IMR-90 (cell line): ENCODE measurements around the gene COL8A1. TPM values are rescaled to one million over a fixed set of nuclear protein-coding genes. Genes with fewer than 3 reads are reported as not detected.

Source experiments
- ATAC-seq: fragments of 200-7000 bp; cut with Tn5 transposase; 2 replicates; pipeline ENCODE4 v1.9.1; 2020; ENCODE audit warnings: low read depth, mild to moderate bottlenecking, moderate library complexity
- BruUV-seq: library from RNA; stranded (reverse); fragments of 400-500 nt; replicated peaks from 2 replicates; lab custom pipeline; 2021; lab: Mats Ljungman, UMichigan
- CTCF ChIA-PET: fragments of 300-600 bp; formaldehyde crosslinking; extraction: SDS; loops from one replicate; lab custom pipeline; 2021; ENCODE audit warnings: antibody characterized with exemption; lab: Yijun Ruan, JAX
- POLR2A ChIA-PET: fragments of 300-600 bp; sonication (Branson Sonifier 250); formaldehyde crosslinking; loops from one replicate; lab custom pipeline; 2022; ENCODE audit warnings: antibody characterized with exemption; ENCODE audit not compliant: unreplicated experiment; lab: Charles Lee
- DNase-seq: peaks from one replicate; pipeline ENCODE4 v3.0.0; 2013
- H2AFZ ChIP-seq: replicated peaks from 2 replicates; pipeline ENCODE3; 2013; ENCODE audit warnings: low read length, mild to moderate bottlenecking; ENCODE audit not compliant: poor library complexity
- H2AK5ac ChIP-seq: 2 replicates; pipeline ENCODE4 v1.6.1; 2013; ENCODE audit warnings: low read depth, low read length, inconsistent platforms
- H2AK9ac ChIP-seq: replicated peaks from 2 replicates; pipeline ENCODE3; 2013; ENCODE audit warnings: mild to moderate bottlenecking, low read depth, low read length, moderate library complexity; ENCODE audit not compliant: poor library complexity
- H2BK120ac ChIP-seq: 2 replicates; pipeline ENCODE4 v1.6.1; 2013; ENCODE audit warnings: low read depth, low read length, inconsistent platforms
- H2BK15ac ChIP-seq: 3 replicates; pipeline ENCODE4 v1.6.1; 2013; ENCODE audit warnings: low read depth, low read length, inconsistent platforms
- H2BK20ac ChIP-seq: 2 replicates; pipeline ENCODE4 v1.6.1; 2013; ENCODE audit warnings: low read depth, mild to moderate bottlenecking, inconsistent platforms, low read length, moderate library complexity
- H2BK5ac ChIP-seq: 2 replicates; pipeline ENCODE4 v1.6.1; 2013; ENCODE audit warnings: mild to moderate bottlenecking, low read depth, low read length, inconsistent platforms; ENCODE audit not compliant: poor library complexity, severe bottlenecking
- H3K14ac ChIP-seq: replicated peaks from 2 replicates; pipeline ENCODE4 v1.6.1; 2013; ENCODE audit warnings: low read depth, low read length, inconsistent platforms
- H3K18ac ChIP-seq: 2 replicates; pipeline ENCODE4 v1.6.1; 2013; ENCODE audit warnings: low read depth, low read length, control low read depth
- H3K23ac ChIP-seq: 2 replicates; pipeline ENCODE4 v1.6.1; 2013; ENCODE audit warnings: low read depth, low read length, inconsistent platforms
- H3K27ac ChIP-seq: 2 replicates; pipeline ENCODE4 v1.5.1; 2013; ENCODE audit warnings: mild to moderate bottlenecking, control low read depth, low read length; ENCODE audit not compliant: insufficient read depth
- H3K27me3 ChIP-seq: 2 replicates; pipeline ENCODE4 v1.6.1; 2013; ENCODE audit warnings: low read length; ENCODE audit not compliant: control insufficient read depth, insufficient read depth
- H3K36me3 ChIP-seq: 2 replicates; pipeline ENCODE4 v1.6.1; 2013; ENCODE audit warnings: low read length, mixed read lengths; ENCODE audit not compliant: control insufficient read depth, insufficient read depth
- H3K4ac ChIP-seq: 2 replicates; pipeline ENCODE4 v1.6.1; 2013; ENCODE audit warnings: low read depth, low read length, inconsistent platforms
- H3K4me1 ChIP-seq: 2 replicates; pipeline ENCODE4 v1.6.1; 2013; ENCODE audit warnings: low read length, mixed read lengths; ENCODE audit not compliant: control insufficient read depth, insufficient read depth
- H3K4me2 ChIP-seq: 2 replicates; pipeline ENCODE4 v1.6.1; 2013; ENCODE audit warnings: low read depth, mild to moderate bottlenecking, control low read depth, low read length, moderate library complexity
- H3K4me3 ChIP-seq: 2 replicates; pipeline ENCODE4 v1.5.1; 2013; ENCODE audit warnings: low read depth, mild to moderate bottlenecking, control low read depth, low read length, moderate library complexity; ENCODE audit not compliant: insufficient read depth
- H3K56ac ChIP-seq: 2 replicates; pipeline ENCODE4 v1.6.1; 2013; ENCODE audit warnings: low read length, inconsistent platforms; ENCODE audit not compliant: insufficient read depth; ENCODE audit errors: extremely low read depth
- H3K79me1 ChIP-seq, 2 experiments: 2 replicates each; pipeline ENCODE4 v1.6.1; 2013; ENCODE audit warnings: low read length in 2 of 2, inconsistent platforms in 1 of 2, low read depth in 1 of 2
- H3K9ac ChIP-seq: 2 replicates; pipeline ENCODE4 v1.6.1; 2013; ENCODE audit warnings: low read depth, low read length, control low read depth
- H3K9me1 ChIP-seq: 2 replicates; pipeline ENCODE4 v1.6.1; 2013; ENCODE audit warnings: low read length, inconsistent platforms; ENCODE audit not compliant: insufficient read depth
- H3K9me3 ChIP-seq: 2 replicates; pipeline ENCODE4 v1.6.1; 2013; ENCODE audit warnings: low read length; ENCODE audit not compliant: control insufficient read depth, insufficient read depth
- H4K20me1 ChIP-seq: 2 replicates; pipeline ENCODE4 v1.6.1; 2013; ENCODE audit warnings: low read length, inconsistent platforms; ENCODE audit not compliant: insufficient read depth
- H4K5ac ChIP-seq: 2 replicates; pipeline ENCODE4 v1.6.1; 2013; ENCODE audit warnings: mild to moderate bottlenecking, low read depth, low read length, control low read depth
- H4K8ac ChIP-seq, 2 experiments: 2 replicates each; pipeline ENCODE4 v1.6.1; 2013; ENCODE audit warnings: low read depth in 2 of 2, low read length in 2 of 2, control low read depth in 1 of 2, inconsistent platforms in 1 of 2
- H4K91ac ChIP-seq: 2 replicates; pipeline ENCODE4 v1.6.1; 2013; ENCODE audit warnings: low read depth, low read length, inconsistent platforms; ENCODE audit not compliant: insufficient read depth
- CEBPB ChIP-seq: IDR thresholded peaks from 2 replicates; pipeline ENCODE4 v1.6.1; 2012; ENCODE audit warnings: low read depth, low read length, improper control_type of control experiment
- FOS ChIP-seq: fragments of 150-350 bp; IDR thresholded peaks from 2 replicates; pipeline ENCODE4 v1.6.1; 2016; ENCODE audit warnings: low read depth, low read length
- MAFK ChIP-seq: IDR thresholded peaks from 2 replicates; pipeline ENCODE4 v1.6.1; 2012; ENCODE audit warnings: low read depth, low read length, improper control_type of control experiment
- MAZ ChIP-seq: IDR thresholded peaks from 2 replicates; pipeline ENCODE4 v1.6.1; 2012; ENCODE audit warnings: low read depth, mild to moderate bottlenecking, low read length, improper control_type of control experiment, moderate library complexity, borderline replicate concordance
- MXI1 ChIP-seq: IDR thresholded peaks from 2 replicates; pipeline ENCODE4 v1.6.1; 2012; ENCODE audit warnings: low read depth, mild to moderate bottlenecking, low read length, moderate library complexity, borderline replicate concordance
- NFE2L2 ChIP-seq: fragments of 150-350 bp; IDR thresholded peaks from 2 replicates; pipeline ENCODE4 v1.6.1; 2016; ENCODE audit warnings: low read depth, mild to moderate bottlenecking, low read length
- RFX5 ChIP-seq: IDR thresholded peaks from 2 replicates; pipeline ENCODE4 v1.8.0; 2012; ENCODE audit warnings: low read depth, mild to moderate bottlenecking, low read length, moderate library complexity
- WGBS, 2 experiments: methylation state at CpG; one replicate each; pipeline versions ENCODE4 v1.1.5 to v1.1.7; 2013; ENCODE audit warnings: missing lambda C conversion rate in 2 of 2; ENCODE audit not compliant: insufficient read length in 1 of 2; ENCODE audit errors: extremely low coverage in 2 of 2; 5-methylcytosine and 5-hydroxymethylcytosine counted together
- dilution Hi-C: fragments of 300-500 bp; cut with HindIII; formaldehyde crosslinking; loops from one replicate; pipeline ENCODE4 v1.14.3; 2018; ENCODE audit warnings: low sequenced_read_pairs; ENCODE audit not compliant: unreplicated experiment
- in situ Hi-C: fragments of 300-500 bp; cut with MboI; formaldehyde crosslinking; loops from 3 replicates; pipeline ENCODE4 v1.14.3; 2019; ENCODE audit warnings: low sequenced_read_pairs, inconsistent platforms, mixed read lengths
- intact Hi-C: fragments of 100-400 bp; cut with micrococcal nuclease; formaldehyde crosslinking; loops from 2 replicates; pipeline ENCODE4 v1.10.0; 2022
- polyA plus RNA-seq, 3 experiments: library from polyadenylated mRNA; depleted of rRNA; stranded (reverse); fragments of >200 nt; gene quantifications; 2 replicates each; pipeline ENCODE4 v1.2.3, GENCODE V29; 2012; ENCODE audit warnings: low replicate concordance in 1 of 3
- total RNA-seq: library from RNA; depleted of rRNA; stranded (reverse); fragments of >200 nt; gene quantifications from 2 replicates; pipeline ENCODE4 v1.2.3, GENCODE V29; 2012
- TF ChIP-seq, protein P1 (sequence below): conservative IDR thresholded peaks from 2 replicates; pipeline ENCODE4 v1.5.1; 2012; ENCODE audit warnings: mild to moderate bottlenecking, low read depth, low read length, improper control_type of control experiment

COL8A1 gene
- total and polyA plus RNA-seq, 2 of the 4 experiments (the other 2 are of a cell fraction), result 119 to 151 TPM

DNA sequence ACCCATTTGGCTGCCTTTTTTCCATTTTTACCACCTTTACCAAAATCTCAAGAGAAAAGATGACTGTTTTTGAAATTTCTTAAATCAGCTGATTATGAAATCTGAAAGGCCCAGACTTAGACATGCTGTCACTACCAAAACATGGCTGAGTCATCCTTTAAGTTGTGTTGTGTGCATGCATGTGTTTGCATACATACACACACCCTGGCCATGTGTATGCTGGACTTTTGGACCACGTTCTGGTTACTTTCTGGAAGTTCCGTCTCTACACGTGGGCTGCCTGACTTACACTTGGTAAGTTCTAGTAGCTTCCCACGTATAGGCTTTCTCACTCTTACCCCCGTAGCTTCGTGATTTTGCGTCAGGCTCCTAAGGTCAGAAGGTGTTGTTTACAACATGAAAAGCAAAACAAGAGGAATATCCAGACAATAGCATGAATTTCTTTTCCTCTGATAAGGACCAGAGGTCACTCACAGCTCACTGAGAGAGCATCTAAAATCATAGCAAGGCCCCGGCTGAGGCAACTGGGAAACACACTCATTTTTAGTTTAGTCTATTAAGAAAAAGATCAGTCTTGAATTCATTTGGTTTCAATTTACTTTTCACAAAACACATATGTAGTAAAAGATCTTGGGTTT is 62.4 kb downstream of the COL8A1 start:
- peak overlapping the region; percentile 82 for H3K14ac ChIP-seq
- H3K27ac ChIP-seq, result peak overlapping the region; percentile 13; the same call in 1 of the 2 replicates
- peak overlapping the region; percentile 27 to 34; a peak in 2 of 4 replicates for H4K8ac ChIP-seq
- no peak overlapping the region for H2AK9ac ChIP-seq
- H3K36me3 ChIP-seq, result peaks cover 7% of the 10 kb centered on the region
- TF ChIP-seq MAZ (no peak), RFX5 (no peak), NFE2L2 (peak; percentile 38; the same call in 1 of the 2 replicates), CEBPB (peak; percentile 76), FOS (peak; percentile 79), MXI1 (peak; percentile 60; the same call in 1 of the 2 replicates), MAFK (no peak)
- TF ChIP-seq, protein P1, sequence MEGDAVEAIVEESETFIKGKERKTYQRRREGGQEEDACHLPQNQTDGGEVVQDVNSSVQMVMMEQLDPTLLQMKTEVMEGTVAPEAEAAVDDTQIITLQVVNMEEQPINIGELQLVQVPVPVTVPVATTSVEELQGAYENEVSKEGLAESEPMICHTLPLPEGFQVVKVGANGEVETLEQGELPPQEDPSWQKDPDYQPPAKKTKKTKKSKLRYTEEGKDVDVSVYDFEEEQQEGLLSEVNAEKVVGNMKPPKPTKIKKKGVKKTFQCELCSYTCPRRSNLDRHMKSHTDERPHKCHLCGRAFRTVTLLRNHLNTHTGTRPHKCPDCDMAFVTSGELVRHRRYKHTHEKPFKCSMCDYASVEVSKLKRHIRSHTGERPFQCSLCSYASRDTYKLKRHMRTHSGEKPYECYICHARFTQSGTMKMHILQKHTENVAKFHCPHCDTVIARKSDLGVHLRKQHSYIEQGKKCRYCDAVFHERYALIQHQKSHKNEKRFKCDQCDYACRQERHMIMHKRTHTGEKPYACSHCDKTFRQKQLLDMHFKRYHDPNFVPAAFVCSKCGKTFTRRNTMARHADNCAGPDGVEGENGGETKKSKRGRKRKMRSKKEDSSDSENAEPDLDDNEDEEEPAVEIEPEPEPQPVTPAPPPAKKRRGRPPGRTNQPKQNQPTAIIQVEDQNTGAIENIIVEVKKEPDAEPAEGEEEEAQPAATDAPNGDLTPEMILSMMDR, result no peak
- H3K23ac ChIP-seq, result no peak overlapping the region
- no peak overlapping the region for H2AFZ ChIP-seq
- no peak overlapping the region; the same call in 1 of the 2 replicates for H4K5ac ChIP-seq
- H2BK20ac ChIP-seq, result peak overlapping the region; percentile 44; the same call in 1 of the 2 replicates
- H3K4me3 ChIP-seq, result no peak overlapping the region
- peak overlapping the region; percentile 75; the same call in 1 of the 2 replicates for H4K91ac ChIP-seq
- dilution Hi-C loops, result no loop called here
- peak overlapping the region; percentile 0; the same call in 1 of the 2 replicates for H3K18ac ChIP-seq
- ATAC-seq (no peak), DNase-seq (peak; percentile 80)
- intact Hi-C loops, result no loop called here
- peak overlapping the region; percentile 4; the same call in 2 of the 3 replicates for H2BK15ac ChIP-seq
- ChIA-PET POLR2A (no interaction called here), CTCF (no interaction called here)
- H3K4ac ChIP-seq, result peak overlapping the region; percentile 42
- H3K4me1 ChIP-seq, result peaks cover 12% of the 10 kb centered on the region
- peak overlapping the region; percentile 21 for H2BK5ac ChIP-seq
- H2BK120ac ChIP-seq, result peak overlapping the region; percentile 80
- peaks cover 3% of the 10 kb centered on the region; the same call in 1 of the 2 replicates for H3K9me3 ChIP-seq
- peak overlapping the region; percentile 85; the same call in 1 of the 2 replicates for H2AK5ac ChIP-seq
- 0 out of 2 replicates have a peak, but pooled peaks cover 3% of the 10 kb centered on the region for H4K20me1 ChIP-seq
- BruUV-seq, result no TSS peak
- H3K56ac ChIP-seq, result no peak overlapping the region
- H3K4me2 ChIP-seq, result 0 out of 2 replicates have a peak overlapping the region, but pooled peaks have one; percentile 0
- H3K79me1 ChIP-seq, result peaks cover 13 to 28% of the 10 kb centered on the region in 2 experiments
- in situ Hi-C loops, result no loop called here
- H3K9ac ChIP-seq, result no peak overlapping the region
- H3K27me3 ChIP-seq, result no peaks in the 10 kb centered on the region
- peaks cover 16% of the 10 kb centered on the region for H3K9me1 ChIP-seq
- 90% methylated on average over 4 of the region's 8 CpGs; no CpG with 5 or more reads in 1 of the 2 experiments for WGBS, 2 experiments
